Liver (tissue), 3 donors: ENCODE results near the gene CACNA1C.
"Not testable (repeated sequence)": the region's sequence is repeated elsewhere in the genome, so short reads cannot be mapped to it uniquely, and the experiment has no call there.

ENCODE experiments used
- CTCF ChIP-seq: fragments of 150-350 bp; IDR thresholded peaks from 2 replicates; pipeline ENCODE4 v1.5.1; 2017; ENCODE audit warnings: improper control_type of control experiment, low read depth, low read length; ENCODE audit not compliant: missing input control
- EGR1 ChIP-seq, 2 donors: IDR thresholded peaks; 2 replicates each; pipeline ENCODE4 v1.6.1; 2016 to 2018; ENCODE audit warnings: antibody characterized with exemption in 2 of 2, low read depth in 2 of 2
- GABPA ChIP-seq, 2 donors: IDR thresholded peaks in 1 of 2; conservative IDR thresholded peaks in 1 of 2; 2 replicates each; pipeline ENCODE4 v1.6.1; 2016; ENCODE audit warnings: antibody characterized with exemption in 2 of 2, mild to moderate bottlenecking in 1 of 2, moderate library complexity in 1 of 2
- HNF4A ChIP-seq, 2 donors: conservative IDR thresholded peaks; 2 replicates each; pipeline ENCODE4 v1.6.1; 2016; ENCODE audit warnings: antibody characterized with exemption in 2 of 2, mild to moderate bottlenecking in 2 of 2
- MAX ChIP-seq: IDR thresholded peaks from 2 replicates; pipeline ENCODE4 v1.6.1; 2016; ENCODE audit warnings: antibody characterized with exemption
- RAD21 ChIP-seq, 2 donors: IDR thresholded peaks; 2 replicates each; pipeline ENCODE4 v1.6.1; 2016; ENCODE audit warnings: antibody characterized with exemption in 2 of 2, mild to moderate bottlenecking in 2 of 2
- RXRA ChIP-seq, 2 donors: IDR thresholded peaks; 2 replicates each; pipeline ENCODE4 v1.6.1; 2017 to 2018; ENCODE audit warnings: antibody characterized with exemption in 2 of 2, mild to moderate bottlenecking in 1 of 2
- SP1 ChIP-seq: IDR thresholded peaks from 2 replicates; pipeline ENCODE4 v1.6.1; 2018; ENCODE audit warnings: antibody characterized with exemption, mild to moderate bottlenecking
- TAF1 ChIP-seq: conservative IDR thresholded peaks from 2 replicates; pipeline ENCODE4 v1.6.1; 2016; ENCODE audit warnings: antibody characterized with exemption, mild to moderate bottlenecking
- ZBTB33 ChIP-seq: IDR thresholded peaks from 2 replicates; pipeline ENCODE4 v1.6.1; 2016; ENCODE audit warnings: antibody characterized with exemption
- donor health status: healthy.
- donor health status: healthy.

- not testable (repeated sequence) for TF ChIP-seq ZBTB33; TAF1; CTCF; EGR1 (IDR thresholded peaks at IDR 0.05; ENCODE audit: low read depth in 2 of 2); SP1; GABPA (IDR thresholded peaks at IDR 0.05 in 1 of 2, conservative IDR thresholded peaks at IDR 0.05 in 1 of 2); RXRA (IDR thresholded peaks at IDR 0.05); RAD21 (IDR thresholded peaks at IDR 0.05); HNF4A (conservative IDR thresholded peaks at IDR 0.05); MAX
Observed at GRCh38 chr12:2135661-2136418, 83.1 kb downstream of the CACNA1C start.
